HG02588 (cell line): Measurements from ENCODE around the gene EIPR1.

Experiments used
- ATAC-seq: cut with Tn5 transposase; IDR thresholded peaks from one replicate; pipeline ENCODE4 v1.9.1; 2021; ENCODE audit warnings: mild to moderate bottlenecking, moderate library complexity; ENCODE audit not compliant: unreplicated experiment

EIPR1 gene

DNA sequence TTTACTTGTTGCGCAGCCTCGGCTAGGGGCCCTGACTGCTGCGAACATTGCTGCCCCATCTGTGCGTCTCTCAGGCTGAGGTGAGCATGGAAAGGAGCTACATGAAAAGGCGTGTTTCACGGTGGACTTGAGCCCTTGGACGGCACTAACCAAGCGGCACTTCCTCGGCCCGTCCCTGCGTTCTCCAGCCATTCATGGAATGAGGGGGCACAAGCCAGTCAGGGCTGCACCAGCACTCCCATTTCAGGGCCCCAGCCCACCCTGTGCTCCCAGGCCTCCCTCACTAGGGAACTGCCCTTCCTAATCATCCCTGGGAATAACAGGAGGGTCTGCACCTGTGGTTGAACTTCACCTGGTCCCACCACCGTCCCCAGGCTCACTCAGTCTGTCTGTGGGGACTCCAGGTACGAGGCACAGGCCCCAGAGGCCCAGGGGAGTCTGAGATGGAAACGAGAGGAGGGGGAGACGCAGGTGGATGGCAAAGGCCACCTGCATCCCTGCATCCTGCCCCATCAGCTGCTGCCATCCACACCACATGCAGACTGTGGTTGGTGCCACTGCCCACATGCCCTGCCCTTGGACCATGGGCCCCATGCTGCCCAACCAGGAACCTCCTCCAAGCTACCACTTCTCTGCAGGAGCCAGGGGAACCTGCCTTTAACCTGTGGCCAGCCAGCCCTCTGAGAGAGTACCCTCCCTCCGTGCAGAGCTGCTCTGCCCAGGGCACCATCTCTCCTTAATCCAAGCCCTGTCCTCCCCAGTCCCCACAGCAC lies 99.7 kb downstream of the EIPR1 start:
- no peak for ATAC-seq

DNA sequence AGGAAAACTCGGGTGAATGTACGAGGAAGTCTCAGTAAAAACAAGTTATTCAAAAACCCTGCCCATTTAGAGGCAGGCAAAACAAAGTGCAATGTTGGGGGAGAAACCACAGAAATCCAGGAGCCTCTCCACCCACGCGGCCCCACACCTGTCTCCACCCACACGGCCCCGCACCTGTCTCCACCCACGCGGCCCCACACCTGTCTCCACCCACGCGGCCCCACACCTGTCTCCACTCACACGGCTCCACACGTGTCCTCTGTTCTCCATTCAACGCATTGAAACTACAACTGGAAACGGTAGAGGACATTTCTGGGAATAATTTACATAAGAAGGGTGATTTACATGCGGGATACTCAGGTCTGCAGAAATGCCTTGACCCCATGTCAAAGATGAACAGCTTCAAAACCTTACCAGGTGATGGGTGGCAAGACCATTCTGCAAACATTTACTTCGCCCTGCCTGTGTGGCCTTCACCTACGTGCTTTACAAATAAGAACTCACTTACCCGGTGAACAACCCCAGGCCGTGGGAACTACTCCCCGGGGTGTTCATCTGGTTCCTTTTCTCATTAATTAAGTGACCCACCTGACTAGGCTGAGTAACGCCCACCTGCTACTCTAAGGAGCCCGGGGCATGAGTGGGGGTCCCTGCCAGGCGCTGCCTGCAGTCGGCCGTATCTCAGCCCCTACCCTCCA lies 100.4 kb downstream of the EIPR1 start:
- no peak for ATAC-seq

DNA sequence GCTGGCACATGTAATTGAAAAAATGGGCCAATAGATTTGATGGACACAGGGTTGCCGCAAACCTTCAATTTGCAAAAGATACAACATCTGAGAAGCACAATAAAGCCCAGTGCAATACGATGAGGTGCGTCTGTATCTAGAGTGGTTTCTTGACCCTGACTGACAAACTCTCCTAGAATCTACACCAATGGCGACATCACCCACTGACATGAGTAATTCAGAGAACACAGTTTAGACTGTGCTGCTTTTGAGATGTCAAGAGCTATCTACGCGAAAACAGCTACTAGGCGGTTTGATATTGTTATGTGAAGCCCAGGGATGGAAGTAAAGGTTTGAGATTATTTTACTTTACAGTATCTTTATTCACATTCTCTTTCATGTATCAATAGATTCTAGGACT lies 104.9 kb downstream of the EIPR1 start:
- no peak for ATAC-seq

DNA sequence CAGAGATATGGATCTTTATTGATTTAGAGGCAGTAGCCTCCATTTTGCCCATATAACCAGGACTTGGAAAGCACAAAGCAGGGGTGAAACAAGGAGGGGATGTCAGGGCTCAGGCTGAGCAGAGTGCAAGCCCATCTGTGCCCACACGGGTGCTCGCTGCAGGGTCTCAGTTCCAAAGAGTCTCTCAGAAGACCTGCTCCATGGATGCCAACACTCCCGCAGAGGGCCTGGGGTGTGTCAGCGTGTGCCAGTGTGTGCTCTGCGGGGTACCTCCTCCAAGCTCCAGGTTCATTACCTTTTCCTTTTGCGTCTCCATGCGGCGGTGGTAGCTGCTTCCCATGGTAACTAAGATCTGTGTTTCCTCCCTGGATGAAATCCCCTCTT lies 107.5 kb downstream of the EIPR1 start:
- no peak for ATAC-seq

DNA sequence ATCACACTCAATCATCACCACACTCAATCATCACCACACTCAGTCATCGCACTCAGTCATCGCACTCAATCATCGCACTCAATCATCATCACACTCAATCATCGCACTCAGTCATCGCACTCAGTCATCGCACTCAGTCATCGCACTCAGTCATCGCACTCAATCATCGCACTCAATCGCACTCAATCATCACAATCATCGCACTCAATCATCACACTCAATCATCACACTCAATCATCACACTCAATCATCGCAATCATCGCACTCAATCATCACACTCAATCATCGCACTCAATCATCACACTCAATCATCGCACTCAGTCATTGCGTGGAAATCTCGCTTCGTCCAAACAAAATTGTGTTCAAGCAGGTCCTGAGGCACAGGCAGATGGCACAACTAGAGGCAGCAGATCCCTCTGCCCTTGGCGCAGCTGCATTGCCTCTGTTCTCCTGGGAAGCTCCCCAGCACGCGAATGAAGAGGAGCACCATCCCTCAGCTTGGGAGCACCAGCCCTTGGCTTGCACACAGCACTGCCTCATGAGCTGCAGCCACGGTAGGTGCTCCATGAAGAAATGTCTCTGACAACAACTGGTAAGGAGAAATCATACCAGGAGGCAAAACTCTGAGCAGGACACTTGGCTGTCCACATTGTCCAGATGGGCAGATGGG lies 108.1 kb downstream of the EIPR1 start:
- no peak for ATAC-seq

DNA sequence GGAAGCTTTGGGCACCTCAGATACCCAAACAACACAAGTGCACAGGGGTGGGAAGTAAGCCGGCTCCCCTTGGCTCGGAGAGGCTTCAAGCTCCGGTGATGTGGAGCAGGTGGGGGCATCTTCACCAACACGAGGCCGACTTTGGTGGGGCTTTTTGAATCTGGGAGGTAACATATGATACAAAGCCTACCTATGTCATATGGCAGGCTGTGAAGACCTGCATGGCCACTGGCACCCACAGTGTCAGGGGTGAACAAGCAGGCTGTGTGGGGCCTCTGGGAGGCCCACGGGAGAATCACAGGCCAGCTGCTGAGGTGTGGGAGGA lies 109.0 kb downstream of the EIPR1 start:
- ATAC-seq = no peak

DNA sequence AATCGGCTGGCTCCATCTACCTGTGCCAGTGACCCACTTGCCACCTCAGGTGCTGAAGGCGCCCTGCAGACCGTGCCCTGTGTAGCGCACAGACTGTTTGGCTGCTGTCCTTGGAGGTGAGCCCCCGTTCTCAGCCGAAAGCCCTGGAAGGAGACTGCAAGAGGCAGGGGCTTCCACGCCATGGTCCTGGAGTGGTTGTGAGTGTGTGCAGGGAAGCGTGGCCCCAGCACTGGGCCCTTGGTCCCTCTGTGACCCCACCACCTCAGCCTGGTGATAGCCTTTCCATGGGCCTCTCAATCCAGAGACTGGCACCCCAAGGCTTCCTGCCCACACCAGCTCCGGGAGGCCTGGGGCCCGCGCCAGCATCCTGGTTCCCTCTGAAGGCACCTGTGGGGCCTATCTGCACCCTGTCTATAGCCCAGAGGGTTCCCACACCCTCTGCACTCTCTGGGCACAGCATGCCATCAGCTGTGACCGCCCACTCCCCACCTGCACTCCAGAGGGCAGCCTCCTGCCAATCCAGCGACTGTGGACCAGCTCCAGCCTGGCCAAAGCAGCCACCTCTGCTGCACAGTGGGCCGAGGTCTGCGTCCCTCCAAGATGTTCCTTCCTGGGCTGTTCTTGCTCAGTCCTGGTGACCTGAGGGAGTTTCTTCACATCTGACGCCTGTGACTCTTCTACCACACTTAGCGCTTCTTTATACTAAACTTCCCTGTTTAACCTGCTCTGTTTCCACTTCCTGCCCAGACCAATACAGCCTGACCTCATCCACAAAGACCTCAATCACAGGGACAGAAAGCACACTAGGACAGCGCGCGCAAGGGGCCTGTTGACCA lies 109.5 kb downstream of the EIPR1 start:
- no peak for ATAC-seq

DNA sequence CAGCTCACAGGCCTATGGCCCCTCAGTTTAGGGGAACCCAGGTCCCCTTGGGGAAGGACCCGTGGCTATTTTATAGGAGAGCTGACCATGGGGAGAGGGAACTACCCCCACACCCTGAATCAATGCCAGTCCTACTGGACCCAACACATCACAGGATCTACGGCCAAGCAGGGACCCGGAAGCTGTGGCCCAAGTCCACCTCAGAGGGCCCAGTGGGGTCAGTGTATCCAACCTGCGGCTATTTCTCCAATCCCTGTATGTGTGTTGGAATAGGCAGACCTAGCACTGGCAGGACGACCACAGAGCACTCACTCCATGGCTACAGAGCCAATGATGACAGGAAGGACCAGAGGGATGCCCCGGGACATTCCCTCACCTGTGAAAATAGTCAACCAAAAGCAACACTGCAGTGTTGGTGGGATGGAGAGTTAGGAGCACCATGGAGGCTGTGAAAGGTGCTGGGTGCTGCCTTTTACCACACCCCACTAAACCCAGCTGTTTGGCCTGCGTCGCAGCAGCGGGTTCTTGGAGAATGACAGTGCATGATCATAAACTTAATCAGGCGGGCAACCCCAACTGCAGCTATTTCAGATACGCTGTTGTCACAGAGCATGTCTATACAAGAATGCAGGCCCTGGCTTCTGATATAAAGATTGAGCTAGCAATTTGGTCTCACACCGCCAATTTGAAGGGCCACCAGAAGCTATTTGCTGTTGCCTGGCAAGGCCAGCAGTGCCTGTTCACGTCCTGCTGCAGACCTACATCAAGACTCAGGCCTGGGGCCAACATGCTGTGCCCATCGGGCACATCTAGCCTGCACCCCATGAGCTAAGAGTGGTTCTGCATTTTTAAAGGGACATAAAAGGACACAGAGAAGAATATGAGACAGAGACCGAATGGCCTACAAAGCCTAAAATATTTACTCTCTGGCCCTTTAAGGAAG lies 110.4 kb downstream of the EIPR1 start:
- ATAC-seq = no peak

DNA sequence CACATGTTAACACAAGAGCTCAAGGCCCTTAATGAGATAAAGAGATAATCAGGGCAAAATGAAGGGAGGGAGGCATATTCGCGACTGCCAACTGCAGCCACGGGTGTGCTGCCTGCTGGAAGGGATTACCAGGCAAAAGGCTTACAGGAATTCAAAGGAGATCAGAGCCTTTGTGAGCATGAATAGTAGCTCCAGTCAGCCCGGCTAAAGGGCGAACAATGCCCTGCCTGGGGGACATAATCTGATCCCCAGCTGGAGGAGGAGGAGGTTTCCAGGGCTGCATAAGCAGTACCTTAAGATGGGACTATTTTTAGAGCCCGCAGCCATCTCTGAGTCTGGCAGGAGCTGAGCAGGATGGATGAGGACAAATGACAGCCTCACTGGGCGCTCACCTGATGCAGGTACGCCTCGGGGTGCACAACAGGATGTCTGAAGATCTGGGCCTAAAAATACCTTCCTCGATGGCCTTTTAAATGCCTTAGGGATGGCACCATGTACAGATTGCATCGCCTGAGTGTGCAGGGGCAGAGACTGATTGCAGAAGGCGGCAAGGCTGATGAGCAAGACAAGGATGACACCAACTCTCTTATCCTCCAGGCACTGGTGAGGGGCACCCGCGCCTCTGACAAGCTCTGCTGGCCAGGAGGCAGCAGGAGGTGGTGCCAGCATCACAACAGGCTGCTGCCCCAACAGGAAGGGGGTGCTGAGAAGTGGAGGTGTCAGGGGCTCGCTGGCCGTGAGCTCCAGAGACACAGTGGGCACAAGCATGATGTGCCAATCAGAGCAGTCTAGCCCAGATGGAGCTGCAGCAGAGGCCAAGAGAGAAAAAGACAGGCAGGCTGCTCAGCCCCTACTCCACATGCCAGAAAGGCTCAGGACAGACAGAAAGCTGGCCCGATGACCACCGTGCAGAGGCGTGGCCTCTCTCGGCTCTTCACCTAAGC lies 111.4 kb downstream of the EIPR1 start:
- ATAC-seq = no peak

DNA sequence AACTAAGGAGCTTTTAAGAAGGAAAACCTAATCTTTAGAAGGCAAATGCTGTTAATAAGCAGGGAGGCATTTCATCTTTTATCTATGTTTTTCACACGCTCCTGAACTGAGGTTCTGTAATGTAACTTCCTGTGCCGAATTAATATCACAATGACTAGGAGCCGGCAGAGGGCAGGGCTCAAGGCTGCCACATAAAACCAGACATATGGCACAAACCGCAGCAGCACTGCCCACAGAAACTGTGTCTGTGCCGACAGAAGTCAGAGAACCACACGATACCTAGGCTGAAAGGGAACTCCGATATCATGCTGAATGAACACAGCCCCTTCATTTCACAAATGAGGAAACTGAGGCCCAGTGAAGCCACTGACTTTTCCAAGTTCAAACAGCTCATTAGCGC lies 112.1 kb downstream of the EIPR1 start:
- ATAC-seq = no peak

DNA sequence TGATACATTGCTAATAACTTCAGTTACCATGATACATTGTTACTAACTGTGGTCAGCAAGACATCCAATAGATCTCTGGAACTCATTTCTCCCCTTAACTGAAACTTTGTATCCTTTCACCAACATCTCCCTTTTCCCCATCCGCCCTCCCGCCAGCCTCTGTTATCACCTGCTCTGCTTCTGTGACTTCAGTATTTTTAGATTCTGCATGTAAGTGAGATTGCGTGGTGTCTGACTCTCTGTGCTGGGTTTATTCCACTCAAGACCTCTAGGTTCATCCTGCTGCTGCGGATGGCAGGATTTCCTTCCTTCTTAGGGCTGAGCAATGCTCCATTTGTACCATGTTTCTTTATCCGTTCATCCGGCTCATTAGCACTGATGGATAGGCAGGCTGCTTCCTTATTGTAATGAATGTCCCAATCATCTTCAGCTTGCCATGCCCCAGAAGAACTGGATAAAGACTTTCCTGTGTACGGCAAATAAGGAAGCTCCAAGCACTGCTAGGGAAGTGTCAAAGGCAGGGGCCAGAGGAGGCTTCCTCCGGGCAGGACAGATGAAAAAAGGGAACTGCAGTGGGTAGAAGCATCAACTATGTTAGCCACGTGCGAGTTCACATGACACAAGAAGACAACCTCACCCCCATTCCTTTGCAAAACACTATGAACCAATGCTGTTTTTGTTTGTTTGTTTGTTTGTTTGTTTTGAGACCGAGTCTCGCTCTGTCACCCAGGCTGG lies 113.4 kb downstream of the EIPR1 start:
- no peak for ATAC-seq

DNA sequence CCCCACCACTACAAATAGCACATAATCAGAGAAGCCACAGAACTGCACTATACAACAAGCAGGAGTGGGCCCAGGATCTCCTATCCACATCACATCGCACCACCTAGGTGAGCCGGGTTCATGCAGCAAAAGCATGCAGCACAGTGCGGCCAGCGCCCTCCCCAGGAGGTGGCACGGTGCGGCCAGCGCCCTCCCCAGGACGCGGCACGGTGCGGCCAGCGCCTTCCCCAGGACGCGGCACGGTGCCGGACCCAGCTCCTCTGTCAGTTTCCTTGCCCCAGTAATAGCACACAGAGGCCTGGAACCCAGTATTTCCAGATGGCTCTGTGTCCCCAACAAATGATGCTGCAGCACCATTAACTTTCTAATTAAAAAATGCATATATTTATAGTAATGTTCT lies 114.1 kb downstream of the EIPR1 start:
- ATAC-seq = no peak

DNA sequence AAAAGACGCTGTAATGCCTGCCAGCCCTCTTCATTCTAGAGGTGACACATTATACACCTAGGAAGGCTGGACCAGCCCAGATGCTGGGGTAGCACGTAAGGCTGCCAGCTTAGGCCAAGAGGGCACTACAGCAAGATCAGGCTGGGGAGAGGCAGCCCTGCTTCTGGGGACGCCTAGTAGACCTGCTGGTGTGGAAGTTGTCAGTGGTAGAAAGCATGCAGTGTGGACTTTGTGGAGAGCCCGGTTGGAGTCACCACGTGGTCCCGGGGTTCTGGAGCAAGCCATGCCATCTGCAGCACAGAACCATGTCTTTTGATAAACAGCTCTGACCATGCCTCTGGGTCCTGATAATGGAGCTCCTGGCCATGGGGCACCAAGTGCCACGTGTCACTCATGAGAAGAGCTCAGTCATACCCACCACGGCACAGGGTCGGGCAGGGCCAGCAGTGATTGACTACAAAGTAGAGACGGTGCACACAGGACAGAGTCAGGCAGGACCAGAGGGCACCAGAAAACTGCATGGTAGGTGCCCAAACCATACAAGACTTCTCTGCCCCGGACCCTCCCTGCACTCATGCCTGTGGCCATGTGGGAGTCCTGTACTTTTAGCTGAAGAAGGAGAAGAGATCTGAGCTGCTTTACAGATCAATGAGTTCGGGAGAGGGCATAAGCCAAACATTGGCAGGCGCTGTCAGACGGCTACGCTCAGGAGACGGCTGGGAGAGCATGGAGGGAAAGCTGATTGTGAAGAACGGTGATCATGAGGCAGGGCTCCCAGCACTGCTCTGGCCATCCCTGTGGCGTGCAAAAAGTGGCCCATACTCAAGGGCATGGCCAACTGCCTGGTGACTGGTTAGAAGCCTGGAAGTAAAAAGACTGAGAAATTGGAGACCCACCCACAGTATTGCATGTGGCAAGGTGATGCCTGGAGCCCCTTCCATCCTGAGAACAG lies 114.9 kb downstream of the EIPR1 start:
- ATAC-seq = no peak

DNA sequence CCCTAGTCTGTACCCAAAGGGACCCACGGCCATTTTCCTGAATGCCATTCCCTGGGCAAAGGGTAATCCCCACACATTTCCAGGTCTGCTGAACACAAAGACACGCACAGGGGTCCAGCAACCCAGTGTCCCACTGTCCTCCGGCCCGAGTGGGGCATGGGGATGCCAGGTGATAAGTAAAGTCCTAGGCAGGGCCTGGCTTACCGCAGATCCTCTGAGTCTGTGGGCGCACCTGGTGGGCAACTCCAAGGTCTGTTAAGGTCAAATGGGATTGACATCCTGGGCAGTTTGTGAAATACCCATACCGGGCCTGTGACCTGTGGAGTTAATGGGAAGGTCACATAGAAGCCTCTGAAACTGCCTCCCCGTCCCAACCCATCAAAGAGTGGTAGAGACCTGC lies 116.1 kb downstream of the EIPR1 start:
- no peak for ATAC-seq

DNA sequence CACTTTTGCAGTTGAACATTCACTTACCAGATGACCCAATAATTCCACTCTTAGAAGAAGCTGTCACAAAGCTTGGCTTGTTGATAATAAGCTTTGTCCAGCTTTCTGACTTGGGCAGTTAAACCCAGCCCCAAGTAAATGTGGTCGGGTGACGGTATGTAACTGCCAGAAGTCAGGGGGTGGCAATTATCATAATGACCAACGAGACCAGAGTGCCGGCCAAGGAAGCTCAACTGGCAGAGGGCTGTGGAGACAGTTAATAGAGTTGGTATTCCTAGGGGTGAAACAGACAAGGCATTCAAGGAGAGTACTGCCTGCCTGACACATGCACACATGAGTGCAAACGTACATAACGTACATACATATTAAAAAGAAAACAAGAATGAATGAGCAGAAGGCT lies 116.7 kb downstream of the EIPR1 start:
- ATAC-seq = no peak

DNA sequence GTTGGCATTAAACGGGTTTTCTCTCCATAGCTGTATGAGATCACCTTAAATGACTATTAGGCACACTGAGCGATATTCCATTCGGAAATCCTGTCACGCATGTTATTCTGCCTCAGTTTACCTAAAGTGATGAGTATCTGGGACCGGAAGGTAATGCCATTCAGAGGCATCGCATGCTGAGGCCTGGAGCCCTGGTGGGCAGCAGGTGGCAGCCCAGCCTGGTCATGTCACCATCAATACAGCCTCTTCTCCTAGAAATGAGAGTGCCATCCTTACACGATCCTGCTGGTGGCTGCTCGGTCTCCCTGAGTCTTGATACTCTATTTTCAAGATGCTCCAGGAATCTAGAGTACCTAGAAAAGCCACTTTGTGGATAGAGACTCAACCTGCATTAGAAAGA lies 119.8 kb downstream of the EIPR1 start:
- ATAC-seq = no peak

DNA sequence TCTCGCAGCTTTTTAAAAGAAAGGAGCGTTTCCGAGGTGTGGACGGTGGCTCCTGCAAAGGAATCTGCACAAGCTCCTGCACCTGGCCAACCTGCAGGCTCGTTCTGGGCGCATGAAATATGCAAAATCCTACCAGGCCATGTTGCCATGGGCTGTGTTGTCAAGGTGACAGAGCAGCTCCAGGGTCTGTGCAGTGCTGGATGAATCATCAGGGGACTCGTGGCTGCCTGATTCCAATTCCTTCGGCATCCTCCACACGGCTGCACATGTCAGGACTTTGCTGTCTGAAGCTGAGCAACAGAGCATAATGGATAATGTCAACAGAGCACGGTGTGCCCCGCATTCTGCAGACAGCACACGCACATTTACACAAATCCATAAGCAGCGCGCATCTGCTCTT lies 120.5 kb downstream of the EIPR1 start:
- ATAC-seq = no peak
